ENCODE measurements around the gene NGRN.

DNA sequence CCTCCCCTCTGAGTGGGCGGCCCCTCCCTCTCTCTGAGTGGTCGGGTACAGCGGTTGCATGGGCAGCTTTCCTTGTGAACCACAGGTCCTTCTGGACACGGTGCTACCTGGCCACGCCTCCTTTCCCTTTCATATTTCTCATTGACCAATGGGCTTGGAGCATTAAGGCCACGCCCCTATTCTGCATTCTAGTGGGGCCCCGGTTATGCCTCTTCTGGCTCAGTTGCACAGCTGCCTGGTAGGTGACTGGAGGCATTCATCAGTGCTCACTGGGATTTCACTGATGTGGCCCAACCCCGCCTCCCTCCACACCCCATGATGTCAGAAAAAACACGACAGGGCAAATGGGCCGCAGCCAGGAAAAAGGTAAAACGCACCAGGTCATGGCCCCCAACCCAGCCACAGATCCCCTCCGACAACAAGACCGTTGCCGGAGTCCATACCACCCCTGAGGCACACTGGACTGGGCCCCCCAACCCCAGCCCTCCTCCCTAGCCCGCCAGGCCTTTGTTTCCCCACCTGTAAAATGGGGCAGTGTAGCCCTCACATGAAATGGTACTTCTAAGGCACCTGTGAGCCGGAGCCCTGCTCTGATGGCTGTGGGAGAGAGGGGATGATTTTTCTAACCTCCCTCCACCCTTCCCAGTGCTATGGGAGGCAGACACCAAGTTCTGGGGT lies 26.3 kb downstream of the NGRN start:
- TF ChIP-seq, protein P1, sequence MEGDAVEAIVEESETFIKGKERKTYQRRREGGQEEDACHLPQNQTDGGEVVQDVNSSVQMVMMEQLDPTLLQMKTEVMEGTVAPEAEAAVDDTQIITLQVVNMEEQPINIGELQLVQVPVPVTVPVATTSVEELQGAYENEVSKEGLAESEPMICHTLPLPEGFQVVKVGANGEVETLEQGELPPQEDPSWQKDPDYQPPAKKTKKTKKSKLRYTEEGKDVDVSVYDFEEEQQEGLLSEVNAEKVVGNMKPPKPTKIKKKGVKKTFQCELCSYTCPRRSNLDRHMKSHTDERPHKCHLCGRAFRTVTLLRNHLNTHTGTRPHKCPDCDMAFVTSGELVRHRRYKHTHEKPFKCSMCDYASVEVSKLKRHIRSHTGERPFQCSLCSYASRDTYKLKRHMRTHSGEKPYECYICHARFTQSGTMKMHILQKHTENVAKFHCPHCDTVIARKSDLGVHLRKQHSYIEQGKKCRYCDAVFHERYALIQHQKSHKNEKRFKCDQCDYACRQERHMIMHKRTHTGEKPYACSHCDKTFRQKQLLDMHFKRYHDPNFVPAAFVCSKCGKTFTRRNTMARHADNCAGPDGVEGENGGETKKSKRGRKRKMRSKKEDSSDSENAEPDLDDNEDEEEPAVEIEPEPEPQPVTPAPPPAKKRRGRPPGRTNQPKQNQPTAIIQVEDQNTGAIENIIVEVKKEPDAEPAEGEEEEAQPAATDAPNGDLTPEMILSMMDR (IDR thresholded peaks at IDR 0.05; ENCODE audit: poor library complexity, severe bottlenecking), result no peak
- TF ChIP-seq, protein P2, sequence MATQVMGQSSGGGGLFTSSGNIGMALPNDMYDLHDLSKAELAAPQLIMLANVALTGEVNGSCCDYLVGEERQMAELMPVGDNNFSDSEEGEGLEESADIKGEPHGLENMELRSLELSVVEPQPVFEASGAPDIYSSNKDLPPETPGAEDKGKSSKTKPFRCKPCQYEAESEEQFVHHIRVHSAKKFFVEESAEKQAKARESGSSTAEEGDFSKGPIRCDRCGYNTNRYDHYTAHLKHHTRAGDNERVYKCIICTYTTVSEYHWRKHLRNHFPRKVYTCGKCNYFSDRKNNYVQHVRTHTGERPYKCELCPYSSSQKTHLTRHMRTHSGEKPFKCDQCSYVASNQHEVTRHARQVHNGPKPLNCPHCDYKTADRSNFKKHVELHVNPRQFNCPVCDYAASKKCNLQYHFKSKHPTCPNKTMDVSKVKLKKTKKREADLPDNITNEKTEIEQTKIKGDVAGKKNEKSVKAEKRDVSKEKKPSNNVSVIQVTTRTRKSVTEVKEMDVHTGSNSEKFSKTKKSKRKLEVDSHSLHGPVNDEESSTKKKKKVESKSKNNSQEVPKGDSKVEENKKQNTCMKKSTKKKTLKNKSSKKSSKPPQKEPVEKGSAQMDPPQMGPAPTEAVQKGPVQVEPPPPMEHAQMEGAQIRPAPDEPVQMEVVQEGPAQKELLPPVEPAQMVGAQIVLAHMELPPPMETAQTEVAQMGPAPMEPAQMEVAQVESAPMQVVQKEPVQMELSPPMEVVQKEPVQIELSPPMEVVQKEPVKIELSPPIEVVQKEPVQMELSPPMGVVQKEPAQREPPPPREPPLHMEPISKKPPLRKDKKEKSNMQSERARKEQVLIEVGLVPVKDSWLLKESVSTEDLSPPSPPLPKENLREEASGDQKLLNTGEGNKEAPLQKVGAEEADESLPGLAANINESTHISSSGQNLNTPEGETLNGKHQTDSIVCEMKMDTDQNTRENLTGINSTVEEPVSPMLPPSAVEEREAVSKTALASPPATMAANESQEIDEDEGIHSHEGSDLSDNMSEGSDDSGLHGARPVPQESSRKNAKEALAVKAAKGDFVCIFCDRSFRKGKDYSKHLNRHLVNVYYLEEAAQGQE (IDR thresholded peaks at IDR 0.05; ENCODE audit: borderline replicate concordance), result no peak
- no peak for TF ChIP-seq POLR2AphosphoS5 (IDR thresholded peaks at IDR 0.05)
- TF ChIP-seq EZH2 (IDR thresholded peaks at IDR 0.05; ENCODE audit: borderline replicate concordance, insufficient read depth, low read length, poor library complexity, severe bottlenecking), result no peak
- no peak for TF ChIP-seq RAD21 (conservative IDR thresholded peaks at IDR 0.05)
- no peak for TF ChIP-seq EP300 (conservative IDR thresholded peaks at IDR 0.05; ENCODE audit: poor library complexity, severe bottlenecking)
- TF ChIP-seq TAF1 (IDR thresholded peaks at IDR 0.05; ENCODE audit: low read depth), result no peak
- no peak for TF ChIP-seq MXI1 (conservative IDR thresholded peaks at IDR 0.05; ENCODE audit: poor library complexity, severe bottlenecking)
- TF ChIP-seq SMC3 (conservative IDR thresholded peaks at IDR 0.05; ENCODE audit: poor library complexity), result no peak
